Raji (cell line): ENCODE data around the gene ATP2C2.

Experiments used
- POLR2A ChIP-seq: IDR thresholded peaks from 2 replicates; pipeline ENCODE4 v1.6.1; 2011; ENCODE audit warnings: low read depth, low read length, control low read depth; ENCODE audit not compliant: insufficient read depth

Gene ATP2C2

GRCh38 chr16:84458606-84459532, 90.5 kb downstream of the ATP2C2 start:
- no peak for TF ChIP-seq POLR2A

DNA sequence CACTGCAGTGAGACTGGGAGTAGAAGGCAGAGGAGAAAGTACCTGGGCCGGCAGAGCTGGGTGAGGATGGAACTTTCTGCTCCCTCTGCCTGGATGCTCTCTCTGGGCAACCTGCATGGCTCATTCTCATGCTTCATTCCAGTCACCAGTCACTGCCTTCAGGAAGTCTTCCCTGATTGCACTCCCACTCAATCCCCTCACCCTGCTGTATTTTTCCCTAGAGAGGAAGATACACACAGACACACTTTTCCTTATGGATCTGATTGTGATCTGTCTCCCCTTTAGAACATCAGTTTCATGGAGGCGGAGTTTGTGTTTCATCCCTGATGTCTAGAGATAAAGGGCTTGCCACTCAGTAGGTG, 91.2 kb downstream of the ATP2C2 start:
- TF ChIP-seq POLR2A = no peak

DNA sequence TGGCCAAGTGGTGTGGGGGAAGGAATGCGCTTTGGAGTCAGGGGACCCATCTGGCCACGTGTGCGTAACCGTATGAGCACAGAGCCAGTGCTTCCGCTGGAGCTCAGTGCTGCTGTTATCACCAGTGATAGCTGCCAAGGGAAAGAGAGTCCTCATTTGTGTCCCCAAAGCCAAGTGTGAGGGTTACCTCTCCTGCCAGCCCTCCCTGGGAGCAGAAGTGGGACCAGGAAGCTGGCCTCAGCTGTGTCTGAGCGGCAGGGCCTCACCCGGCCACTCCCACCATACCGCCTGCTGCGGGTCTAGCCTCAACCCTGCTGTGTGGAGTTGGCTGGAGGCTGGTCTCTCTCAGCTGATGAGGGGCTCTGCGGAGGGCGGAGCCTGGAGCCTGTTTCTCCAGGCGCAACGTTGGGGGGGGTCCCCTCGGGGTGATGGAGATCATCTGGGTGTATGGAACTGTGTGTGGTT, 91.6 kb downstream of the ATP2C2 start:
- no peak for TF ChIP-seq POLR2A

DNA sequence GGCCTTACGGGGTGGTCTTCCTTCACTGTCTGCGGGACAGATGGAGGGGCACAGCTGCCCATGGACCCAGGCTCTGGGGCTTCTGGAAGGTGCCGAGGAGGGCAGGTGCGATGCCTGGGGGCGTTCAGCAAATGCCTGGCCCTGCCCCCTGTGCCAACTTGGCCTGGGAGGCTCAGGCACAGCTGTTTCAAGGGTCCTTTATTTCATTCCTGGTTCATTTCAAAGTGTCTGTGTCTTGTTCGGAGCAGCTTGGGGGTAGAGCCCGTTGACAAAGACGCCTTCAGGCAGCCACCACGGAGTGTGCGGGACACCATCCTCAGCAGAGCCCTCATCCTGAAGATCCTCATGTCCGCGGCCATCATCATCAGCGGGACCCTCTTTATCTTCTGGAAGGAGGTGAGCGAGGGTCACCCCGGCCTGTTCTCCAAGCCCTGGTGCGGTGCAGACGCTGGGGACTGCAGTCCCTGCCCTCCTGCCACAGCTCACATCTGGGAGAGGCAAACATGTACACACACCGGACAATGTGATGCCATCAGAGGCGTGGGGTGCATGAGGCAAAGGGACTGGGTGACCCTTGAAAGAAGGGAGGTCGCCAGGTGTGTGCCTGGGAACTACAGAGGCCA, 92.2 kb downstream of the ATP2C2 start:
- TF ChIP-seq POLR2A = no peak

GRCh38 chr16:84461029-84461412, 92.7 kb downstream of the ATP2C2 start:
- TF ChIP-seq POLR2A = no peak

DNA sequence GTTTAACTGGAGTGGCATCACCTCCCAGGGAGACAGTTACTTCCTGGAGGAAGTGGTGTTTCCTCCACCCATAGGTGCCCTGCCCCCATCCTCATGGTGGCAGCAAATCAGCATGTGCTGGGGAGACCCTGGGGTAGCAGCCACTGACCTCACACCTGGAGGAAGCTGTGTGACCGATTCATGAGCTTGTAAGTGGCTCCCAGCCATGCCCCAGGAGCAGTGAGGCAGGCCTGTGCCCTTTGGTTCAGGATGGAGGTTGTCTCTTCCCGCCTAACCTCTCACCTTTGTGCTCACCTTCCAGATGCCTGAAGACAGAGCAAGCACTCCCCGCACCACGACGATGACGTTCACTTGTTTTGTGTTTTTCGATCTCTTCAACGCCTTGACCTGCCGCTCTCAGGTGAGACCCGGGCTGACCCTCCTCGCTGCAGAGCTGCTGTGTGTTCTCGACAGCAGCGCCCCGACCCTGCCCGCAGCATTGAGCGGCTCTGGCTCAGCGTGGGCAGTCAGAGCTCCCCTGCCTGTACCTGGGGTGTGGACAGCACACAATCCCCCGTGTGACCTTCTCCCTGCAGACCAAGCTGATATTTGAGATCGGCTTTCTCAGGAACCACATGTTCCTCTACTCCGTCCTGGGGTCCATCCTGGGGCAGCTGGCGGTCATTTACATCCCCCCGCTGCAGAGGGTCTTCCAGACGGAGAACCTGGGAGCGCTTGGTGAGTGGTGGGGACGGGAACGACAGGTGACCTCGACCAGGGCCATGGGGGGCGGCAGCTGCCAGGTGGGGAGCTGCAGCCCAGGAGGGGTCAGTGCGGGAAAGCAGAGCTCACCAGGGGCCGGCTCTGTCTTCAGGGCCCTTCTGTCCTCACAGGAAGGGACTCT, 93.3 kb downstream of the ATP2C2 start:
- no peak for TF ChIP-seq POLR2A

GRCh38 chr16:84462296-84463210, 94.2 kb downstream of the ATP2C2 start:
- TF ChIP-seq POLR2A = no peak

GRCh38 chr16:84463221-84463620, 94.9 kb downstream of the ATP2C2 start:
- no peak for TF ChIP-seq POLR2A

- no peak for TF ChIP-seq POLR2A
These were observed 95.8 kb downstream of the ATP2C2 start for GRCh38 chr16:84464116-84464515.

DNA sequence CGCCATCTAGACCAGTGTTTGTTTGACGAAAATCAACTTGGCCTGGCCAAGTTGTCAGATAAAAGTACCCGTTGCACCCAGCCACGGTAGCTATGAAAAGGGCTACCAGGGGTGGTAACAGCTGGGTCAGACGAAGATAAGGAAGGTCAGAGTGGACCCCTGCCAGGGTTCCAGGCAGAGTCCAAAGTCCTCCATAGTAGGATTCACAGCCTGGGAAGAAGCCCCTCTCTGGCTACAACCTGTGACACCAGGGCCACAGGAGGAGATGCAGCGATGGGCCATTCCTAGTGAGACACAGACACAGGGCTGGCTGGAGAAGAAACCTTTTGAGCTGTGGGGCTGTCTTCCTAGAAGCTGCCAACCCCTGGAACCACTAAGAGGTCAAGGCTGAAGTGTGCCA, 96.8 kb downstream of the ATP2C2 start:
- no peak for TF ChIP-seq POLR2A

DNA sequence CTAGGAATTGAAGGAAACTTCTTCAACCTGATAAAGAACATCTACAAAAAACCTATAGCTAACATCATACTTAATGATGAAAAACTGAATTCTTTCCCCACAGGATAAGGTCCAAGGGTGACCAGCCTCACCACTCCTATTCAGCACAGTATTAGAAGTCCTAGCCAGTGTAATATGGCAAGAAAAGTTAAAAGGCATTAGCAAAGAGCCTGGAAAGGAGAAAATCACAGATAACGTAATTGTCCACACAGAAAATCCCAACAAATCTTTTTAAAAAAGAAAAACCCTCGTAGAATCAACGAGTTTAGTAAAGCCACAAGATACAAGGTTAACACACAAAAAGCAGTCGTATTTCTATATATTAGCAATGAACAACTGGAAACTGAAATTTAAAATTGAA, 98.4 kb downstream of the ATP2C2 start:
- no peak for TF ChIP-seq POLR2A

DNA sequence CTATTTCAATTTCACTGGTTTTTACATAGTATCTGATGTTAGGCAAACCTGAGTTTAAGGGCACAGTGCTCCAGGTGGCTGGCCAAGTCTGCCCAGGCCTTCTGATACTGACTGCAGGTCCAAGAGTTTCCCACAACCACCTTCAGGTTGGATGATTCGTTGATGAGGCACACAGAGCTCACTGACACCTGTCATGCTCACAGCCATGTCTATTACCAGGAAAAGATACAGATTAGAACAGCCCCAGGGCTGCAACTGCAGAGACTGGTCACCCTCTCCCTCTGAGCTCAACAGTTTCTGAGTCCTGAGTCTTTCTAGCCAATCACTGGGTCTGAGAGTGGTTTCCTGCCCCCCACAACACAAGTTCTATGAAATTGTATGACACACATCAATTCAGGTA, 98.9 kb downstream of the ATP2C2 start:
- no peak for TF ChIP-seq POLR2A

DNA sequence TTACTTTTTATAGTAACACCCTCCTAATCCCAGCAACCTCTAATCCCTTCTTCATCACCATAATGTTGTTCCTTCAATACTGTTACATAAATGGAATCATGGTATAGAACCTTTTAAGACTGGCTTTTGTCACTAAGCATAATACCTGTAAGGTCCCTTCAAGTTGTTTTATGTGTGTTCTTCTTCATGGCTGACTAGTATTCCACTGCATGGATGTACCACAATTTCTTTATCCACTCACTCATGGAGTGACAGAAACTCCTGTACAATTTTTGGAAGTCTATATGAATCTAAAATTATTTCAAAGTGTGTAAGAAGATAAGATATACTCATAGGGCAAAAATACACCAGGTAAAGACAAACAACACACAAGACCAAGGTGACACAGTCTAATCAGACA, 99.4 kb downstream of the ATP2C2 start:
- no peak for TF ChIP-seq POLR2A

DNA sequence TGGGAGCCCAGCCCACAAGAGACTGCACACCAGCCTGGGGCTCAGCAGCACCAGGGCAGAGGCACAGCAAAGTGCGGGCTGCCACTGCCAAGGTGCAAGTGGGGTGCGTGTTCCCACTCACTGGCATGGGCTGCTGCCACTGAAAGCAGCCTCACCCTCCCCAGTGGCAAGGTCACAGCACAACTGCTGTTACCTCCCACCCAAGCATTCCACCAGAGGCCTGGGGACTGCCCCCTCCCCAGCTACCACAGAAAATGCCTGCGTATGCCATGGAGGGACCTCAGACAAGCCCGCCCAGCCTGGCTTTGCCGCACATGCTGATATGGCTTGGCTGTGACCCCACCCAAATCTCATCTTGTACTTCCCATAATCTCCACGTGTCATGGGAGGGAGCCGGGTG, 103.0 kb downstream of the ATP2C2 start:
- TF ChIP-seq POLR2A = no peak

DNA sequence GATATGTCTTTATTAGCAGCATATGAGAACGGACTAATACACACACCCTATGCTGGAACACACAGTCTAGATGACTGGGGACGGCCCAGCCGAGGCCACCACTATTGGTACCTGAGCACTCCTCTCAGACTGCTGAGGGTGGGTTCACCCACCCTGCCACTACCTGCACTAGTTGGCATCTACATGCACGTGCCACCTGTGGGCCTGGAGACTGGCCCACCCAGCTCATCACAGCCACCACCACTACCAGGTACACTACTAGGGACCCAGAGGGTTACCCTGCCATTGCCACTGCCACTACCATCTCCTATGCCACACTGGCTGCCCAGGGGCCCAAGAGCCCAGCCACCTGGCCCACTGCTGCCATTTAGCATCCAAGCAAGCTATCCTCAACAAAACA, 103.6 kb downstream of the ATP2C2 start:
- no peak for TF ChIP-seq POLR2A

DNA sequence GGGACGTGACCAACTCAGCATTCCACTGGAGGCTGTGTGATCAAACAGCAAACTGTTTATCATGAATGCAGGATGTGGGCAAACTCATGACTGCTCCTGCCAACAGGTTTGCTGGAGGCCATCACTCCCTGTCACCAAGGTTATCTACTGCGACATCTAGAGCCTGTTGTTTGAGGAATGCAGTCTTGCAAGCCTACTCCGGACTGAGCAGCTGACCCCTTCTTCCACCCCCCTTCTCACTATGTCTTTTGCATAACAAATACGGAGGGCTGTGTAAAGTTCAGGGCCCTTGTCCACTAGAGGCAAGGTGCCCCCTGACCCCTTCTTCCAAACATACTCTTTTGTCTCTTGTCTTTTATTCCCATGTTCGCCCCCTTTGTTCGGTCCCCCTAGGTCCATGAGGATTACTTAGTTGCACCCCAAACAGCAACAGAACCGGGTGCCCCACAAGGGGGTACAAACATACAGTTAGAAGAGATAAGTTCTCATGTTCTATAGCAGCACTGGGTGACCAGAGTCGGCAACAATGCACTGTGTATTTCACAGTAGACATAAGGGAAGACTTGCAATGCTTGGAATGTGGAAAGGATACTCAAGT, 107.4 kb downstream of the ATP2C2 start:
- no peak for TF ChIP-seq POLR2A
